Pancreas (tissue), 10 donors: Measurements from ENCODE around the gene ZNF892. TPM values are rescaled to one million over a fixed set of nuclear protein-coding genes. Genes with fewer than 3 reads are reported as not detected.

Experiments
- ATAC-seq, 4 donors: fragments of 200-7000 bp; cut with Tn5 transposase; one replicate each; pipeline versions ENCODE4 v1.8.0 to v1.9.1; 2020; ENCODE audit warnings: mild to moderate bottlenecking in 4 of 4, moderate library complexity in 4 of 4
- DNase-seq, 6 donors: peaks; one replicate each; pipeline ENCODE4 v3.0.0-alpha.2; 2020
- FAIRE-seq: peaks from 2 replicates; lab custom pipeline; 2012; peaks lifted over from hg19 to GRCh38; lab: Jason Lieb, UNC
- H3K27ac ChIP-seq, 4 donors: fragments of 200-600 bp; sonication (generic); 1 replicate in 3 of 4; 2 replicates in 1 of 4; pipeline versions ENCODE4 v1.5.0 to v1.8.0; 2020
- H3K27me3 ChIP-seq, 4 donors: fragments of 200-600 bp; one replicate each; pipeline ENCODE4 v1.8.0; 2021
- H3K36me3 ChIP-seq, 3 donors: fragments of 200-600 bp; sonication (generic) in 1 of 3; one replicate each; pipeline versions ENCODE4 v1.5.0 to v1.8.0; 2020 to 2021
- H3K4me1 ChIP-seq, 3 donors: fragments of 200-600 bp; one replicate each; pipeline ENCODE4 v1.8.0; 2021
- H3K4me3 ChIP-seq, 4 donors: fragments of 200-600 bp; sonication (generic) in 2 of 4; one replicate each; pipeline versions ENCODE4 v1.5.0 to v1.8.0; 2020 to 2021
- H3K9me3 ChIP-seq, 4 donors: fragments of 200-600 bp; one replicate each; pipeline ENCODE4 v1.8.0; 2021
- WGBS, 2 donors: extraction: QIAGEN DNeasy Blood & Tissue Kit; methylation state at CpG; one replicate each; pipeline ENCODE4 v1.1.7; 2013; 5-methylcytosine and 5-hydroxymethylcytosine counted together
- intact Hi-C, 3 donors: fragments of 100-400 bp; cut with DNase I; formaldehyde crosslinking; loops; one replicate each; pipeline versions ENCODE4 v1.11.1 to v1.14.2; 2022
- polyA plus RNA-seq, 2 donors: library from polyadenylated mRNA; stranded (reverse); fragments of 200-250 nt; gene quantifications; one replicate each; pipeline ENCODE4 v1.2.3, GENCODE V29; 2013
- total RNA-seq, 6 donors: library from RNA; stranded (reverse); fragmentation: NEBNext Ultra II Directional in 4 of 6; extraction: Animal tissue kit (Norgen Biotek cat#: 25700) in 4 of 6; gene quantifications; one replicate each; pipeline versions ENCODE4 v1.2.1 to v1.2.4, GENCODE V29; 2021 to 2023
- TF ChIP-seq, protein P1 (sequence below), 4 donors: fragments of 200-600 bp; sonication (generic) in 3 of 4; IDR thresholded peaks; one replicate each; pipeline versions ENCODE4 v1.5.0 to v1.8.0; 2021; ENCODE audit warnings: antibody characterized with exemption in 4 of 4
- donor health status: healthy with polysubstance abuse.
- donor health status: DM: no; HTN: no; CAD: no; lungs with moderate emphysema.
- donor health status: DM: no; HTN: no; CAD: no.
- donor health status: control.
- donor health status: control.
- donor health status: Bipolar disorder and iron deficiency.
- donor health status: DM: yes; HTN: yes; CAD: no.
- donor health status: DM: no; HTN: no; CAD: no.
- donor health status: DM: no; HTN: no; CAD: no.
- donor health status: DM: yes; HTN: yes; CAD: no.

The ZNF892 gene
- total and polyA plus RNA-seq, 8 donors, result 0.63 to 5.2 (median 2.7) TPM

DNA sequence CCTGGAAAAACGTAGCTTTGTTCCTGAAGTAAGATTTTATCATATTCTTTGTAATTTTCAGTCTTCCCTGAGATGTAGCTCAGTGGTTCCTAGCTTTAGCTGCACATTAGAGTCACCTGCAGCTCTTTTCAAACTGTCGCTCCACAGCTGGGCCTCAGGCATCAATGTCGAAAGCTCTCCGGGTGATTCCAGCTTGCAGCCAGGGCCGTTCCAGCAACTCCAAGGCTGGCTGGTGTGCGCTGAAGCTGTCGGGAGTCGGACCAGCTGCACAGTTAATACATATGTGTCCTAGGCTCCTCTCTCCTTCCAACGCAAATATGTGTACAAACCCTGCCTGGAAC lies 42.3 kb upstream of the ZNF892 start:
- ATAC-seq, result peak; percentile 31 to 57 (median 49)
- intact Hi-C loops, result no loop called here
- H3K4me3 ChIP-seq, result peak overlapping the region; percentile 36 to 75 (median 60)
- WGBS, 2 donors, result 0 to 1% methylated on average over 9 of the region's 9 CpGs
- H3K9me3 ChIP-seq, result no peaks in the 10 kb centered on the region
- peak overlapping the region; percentile 89 to 93 (median 90) for H3K27ac ChIP-seq
- DNase-seq, result no peak
- no peak for FAIRE-seq
- TF ChIP-seq, protein P1, sequence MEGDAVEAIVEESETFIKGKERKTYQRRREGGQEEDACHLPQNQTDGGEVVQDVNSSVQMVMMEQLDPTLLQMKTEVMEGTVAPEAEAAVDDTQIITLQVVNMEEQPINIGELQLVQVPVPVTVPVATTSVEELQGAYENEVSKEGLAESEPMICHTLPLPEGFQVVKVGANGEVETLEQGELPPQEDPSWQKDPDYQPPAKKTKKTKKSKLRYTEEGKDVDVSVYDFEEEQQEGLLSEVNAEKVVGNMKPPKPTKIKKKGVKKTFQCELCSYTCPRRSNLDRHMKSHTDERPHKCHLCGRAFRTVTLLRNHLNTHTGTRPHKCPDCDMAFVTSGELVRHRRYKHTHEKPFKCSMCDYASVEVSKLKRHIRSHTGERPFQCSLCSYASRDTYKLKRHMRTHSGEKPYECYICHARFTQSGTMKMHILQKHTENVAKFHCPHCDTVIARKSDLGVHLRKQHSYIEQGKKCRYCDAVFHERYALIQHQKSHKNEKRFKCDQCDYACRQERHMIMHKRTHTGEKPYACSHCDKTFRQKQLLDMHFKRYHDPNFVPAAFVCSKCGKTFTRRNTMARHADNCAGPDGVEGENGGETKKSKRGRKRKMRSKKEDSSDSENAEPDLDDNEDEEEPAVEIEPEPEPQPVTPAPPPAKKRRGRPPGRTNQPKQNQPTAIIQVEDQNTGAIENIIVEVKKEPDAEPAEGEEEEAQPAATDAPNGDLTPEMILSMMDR (IDR thresholded peaks at IDR 0.05), result no peak
- peaks cover 6 to 14% (median 13%) of the 10 kb centered on the region in 3 donors for H3K4me1 ChIP-seq
- H3K27me3 ChIP-seq, result no peaks in the 10 kb centered on the region
- H3K36me3 ChIP-seq, result no peaks in the 10 kb centered on the region

DNA sequence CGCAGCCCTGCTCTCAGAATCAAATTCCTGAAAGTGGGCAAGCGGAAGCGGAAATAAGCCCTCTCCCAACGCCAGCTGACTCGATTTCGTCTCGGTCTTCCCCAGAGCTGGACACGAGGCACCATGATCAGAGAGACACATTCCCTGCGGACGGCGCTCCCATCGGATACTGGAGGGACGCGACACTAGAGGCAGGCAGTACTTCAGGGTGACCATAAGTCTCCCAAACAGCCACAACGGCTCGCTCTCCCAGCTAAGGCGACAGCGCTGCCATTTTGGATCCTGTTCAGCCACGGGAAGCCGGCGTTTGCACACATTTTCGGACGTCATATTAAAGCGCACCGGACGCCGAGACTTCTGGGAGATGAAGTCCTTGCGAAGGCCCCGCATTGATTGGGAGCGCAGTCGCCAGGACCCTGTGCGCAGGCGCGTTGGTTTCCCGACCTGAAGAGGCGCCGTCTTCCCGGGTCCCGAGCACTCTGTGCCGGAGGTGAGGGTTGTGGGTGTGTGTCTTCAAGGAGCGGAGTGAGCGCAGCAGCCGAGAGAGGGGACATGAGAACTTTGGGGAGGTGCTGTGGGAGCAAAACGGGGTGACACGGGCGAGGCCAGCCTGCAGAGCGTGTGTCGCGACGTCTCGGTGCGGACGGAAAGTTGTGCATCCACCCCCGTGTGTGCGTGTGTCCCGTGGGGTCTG lies 41.8 kb upstream of the ZNF892 start, which contains the start of gene ZNF2:
ZNF2 (plus strand) TSS at position 439 of the 694 bp plus-strand sequence. CDS start 10,418 bp downstream, outside the sequence.
- intact Hi-C loops, result no loop called here
- H3K36me3 ChIP-seq, result no peaks in the 10 kb centered on the region
- H3K27me3 ChIP-seq, result no peaks in the 10 kb centered on the region
- FAIRE-seq, result no peak
- no peaks in the 10 kb centered on the region for H3K9me3 ChIP-seq
- ATAC-seq, result peak; percentile 96 to 99 (median 98)
- 0% methylated on average over 55 to 56 of the region's 56 CpGs for WGBS, 2 donors
- H3K4me3 ChIP-seq, result peak within 1 kb of the TSS; percentile 36 to 75 (median 60)
- TF ChIP-seq, protein P1 (IDR thresholded peaks at IDR 0.05), result no peak
- H3K27ac ChIP-seq, result peak within 1 kb of the TSS; percentile 89 to 93 (median 90)
- DNase-seq, result peak; percentile 97 to 99 (median 98)
- H3K4me1 ChIP-seq, result peaks cover 6 to 14% (median 13%) of the 10 kb centered on the region in 3 donors

DNA sequence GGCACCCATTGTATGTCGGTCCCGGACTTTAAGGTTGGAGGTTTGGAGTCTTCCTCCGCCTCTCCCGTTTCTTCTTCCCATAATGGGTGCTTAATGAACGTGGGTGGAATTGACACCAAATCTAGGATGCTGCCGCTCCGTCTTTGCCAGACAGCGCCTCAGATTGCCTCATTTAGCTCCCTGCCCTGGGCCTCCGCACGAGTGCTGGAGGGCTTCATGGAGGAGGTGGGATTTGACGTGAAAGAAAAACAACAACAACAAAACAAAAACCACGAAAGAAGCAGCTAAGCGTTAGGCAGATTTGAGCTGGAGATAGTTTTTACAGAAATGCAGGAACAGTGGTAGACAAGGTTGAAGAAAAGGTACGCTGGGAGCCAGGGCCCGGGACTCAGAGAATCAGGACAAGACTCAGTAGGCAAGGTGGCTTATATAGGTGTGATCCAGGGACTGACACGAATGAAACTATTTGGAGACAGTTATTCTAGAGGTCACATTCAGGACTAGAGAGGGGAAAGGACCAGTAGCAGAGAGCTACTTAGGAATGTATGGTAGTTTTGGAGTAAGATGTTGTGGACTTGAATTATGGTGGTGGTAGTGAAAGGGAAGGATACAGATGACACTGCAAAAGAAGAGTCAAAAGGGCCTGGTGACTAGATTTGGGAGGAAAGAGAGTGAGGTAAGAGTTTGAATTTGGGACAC lies 41.1 kb upstream of the ZNF892 start:
- TF ChIP-seq, protein P1 (IDR thresholded peaks at IDR 0.05), result no peak
- H3K27me3 ChIP-seq, result no peaks in the 10 kb centered on the region
- H3K36me3 ChIP-seq, result no peaks in the 10 kb centered on the region
- intact Hi-C loops, result no loop called here
- peak in 1 of 6 donors; percentile 23 for DNase-seq
- ATAC-seq, result peak in 3 of 4 donors; percentile 3 to 5 (median 4)
- H3K4me1 ChIP-seq, result peaks cover 6 to 14% (median 13%) of the 10 kb centered on the region in 3 donors
- no peaks in the 10 kb centered on the region for H3K9me3 ChIP-seq
- peak overlapping the region in 2 of 4 donors; percentile 89 to 91 for H3K27ac ChIP-seq
- WGBS, 2 donors, result 5 to 6% methylated on average over 16 of the region's 16 CpGs
- no peak for FAIRE-seq
- H3K4me3 ChIP-seq, result peak overlapping the region; percentile 36 to 75 (median 60)

DNA sequence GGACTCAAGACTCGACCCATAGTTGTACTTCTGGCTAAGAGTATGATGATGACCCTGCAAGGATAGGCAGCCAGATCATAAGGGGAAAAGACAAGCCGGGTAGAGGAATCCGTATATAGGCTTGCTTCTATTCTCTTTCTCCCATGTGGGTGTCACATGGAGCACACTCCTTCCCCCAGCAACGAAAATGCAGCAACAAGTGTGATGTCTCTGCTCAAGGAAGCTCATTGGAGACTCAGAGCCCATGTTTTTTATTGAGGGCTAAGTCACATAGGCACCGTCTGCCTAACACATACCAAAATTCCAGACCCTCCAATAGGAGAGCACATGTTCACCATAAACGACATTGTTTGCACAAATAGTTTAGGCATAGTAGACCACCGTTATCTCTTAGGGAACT lies 35.4 kb upstream of the ZNF892 start:
- no peak overlapping the region for H3K27ac ChIP-seq
- TF ChIP-seq, protein P1 (IDR thresholded peaks at IDR 0.05), result no peak
- H3K4me1 ChIP-seq, result no peaks in the 10 kb centered on the region
- no peak for ATAC-seq
- H3K27me3 ChIP-seq, result no peaks in the 10 kb centered on the region
- H3K36me3 ChIP-seq, result no peaks in the 10 kb centered on the region
- no peak overlapping the region for H3K4me3 ChIP-seq
- WGBS, 2 donors, result 77 to 85% methylated on average over 7 of the region's 7 CpGs
- DNase-seq, result no peak
- H3K9me3 ChIP-seq, result no peaks in the 10 kb centered on the region
- intact Hi-C loops, result no loop called here
- FAIRE-seq, result no peak
